Metanephros (tissue), 1 donor: Measurements from ENCODE around the gene IFNA2. TPM values are rescaled to one million over a fixed set of nuclear protein-coding genes. Genes with fewer than 3 reads are reported as not detected.

ENCODE experiments used
- total RNA-seq: library from RNA; depleted of rRNA; stranded (reverse); fragments of >200 nt; gene quantifications from one replicate; pipeline ENCODE4 v1.2.3, GENCODE V29; 2014

The IFNA2 gene
- not detected for total RNA-seq

DNA sequence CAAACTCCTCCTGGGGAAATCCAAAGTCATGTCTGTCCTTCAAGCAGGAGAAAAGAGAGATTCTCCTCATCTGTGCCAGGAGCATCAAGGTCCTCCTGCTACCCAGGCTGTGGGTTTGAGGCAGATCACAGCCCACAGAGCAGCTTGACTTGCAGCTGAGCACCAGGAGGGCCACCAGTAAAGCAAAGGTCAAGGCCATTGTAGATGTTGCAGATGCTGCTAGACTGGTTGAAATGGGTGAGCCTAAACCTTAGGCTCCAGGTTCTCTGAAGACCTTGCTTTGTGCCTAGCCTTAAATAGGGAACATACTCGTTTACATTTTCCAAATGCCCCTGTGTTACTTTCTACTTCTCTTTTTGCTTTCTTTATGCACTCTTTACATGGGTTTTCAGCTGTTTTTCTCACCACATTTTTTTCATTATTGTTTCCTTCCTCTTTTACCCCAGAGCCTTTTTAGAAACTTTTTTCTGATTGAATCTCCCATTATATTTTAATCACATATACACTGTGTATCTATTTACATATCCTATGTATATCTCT, at the start of gene IFNA2:
TSS of gene IFNA2 (minus strand) at position 268 of the 540 bp plus-strand sequence. CDS start at position 199, 69 bp downstream.

DNA sequence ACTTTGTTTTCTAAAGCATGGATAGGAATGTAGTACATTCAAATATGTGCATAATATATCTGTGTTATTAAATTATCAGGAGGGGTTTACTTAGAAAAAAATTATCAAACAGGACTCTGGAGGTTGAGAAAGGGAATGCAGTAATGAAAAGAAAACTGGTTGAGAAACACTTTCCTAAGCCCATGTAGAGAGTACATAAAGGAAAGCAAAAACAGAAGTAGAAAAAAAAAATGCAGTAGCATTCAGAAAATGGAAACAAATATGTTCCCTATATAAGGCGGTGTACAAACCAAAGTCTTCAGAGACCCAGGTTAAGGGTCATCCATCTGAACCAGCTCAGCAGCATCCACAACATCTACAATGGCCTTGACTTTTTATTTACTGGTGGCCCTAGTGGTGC, 23.6 kb upstream of the IFNA2 start, which contains the start of gene IFNA8:
TSS of gene IFNA8 (plus strand) at position 301 of the 400 bp plus-strand sequence. CDS start at position 361, 60 bp downstream.

DNA sequence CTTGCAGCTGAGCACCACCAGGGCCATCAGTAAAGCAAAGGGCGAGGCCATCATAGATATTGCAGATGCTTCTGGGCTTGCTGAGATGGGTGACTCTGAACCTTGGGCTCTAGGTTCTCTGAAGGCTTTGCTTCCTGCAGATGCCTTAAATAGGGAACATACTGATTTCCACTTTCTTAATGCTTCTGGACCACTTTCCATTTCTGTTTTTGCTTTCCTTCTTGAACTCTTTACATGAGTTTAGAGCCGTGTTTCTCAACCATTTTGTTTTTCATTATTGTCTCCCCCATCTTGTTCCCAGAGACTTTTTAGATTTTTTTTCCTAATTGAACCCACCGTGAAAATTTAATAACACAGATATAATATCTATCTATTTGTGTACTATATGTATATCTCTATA, 17.2 kb downstream of the IFNA2 start, which contains the start of gene IFNA13:
TSS of gene IFNA13 (minus strand) at position 101 of the 400 bp plus-strand sequence. CDS start at position 54, 47 bp downstream.

DNA sequence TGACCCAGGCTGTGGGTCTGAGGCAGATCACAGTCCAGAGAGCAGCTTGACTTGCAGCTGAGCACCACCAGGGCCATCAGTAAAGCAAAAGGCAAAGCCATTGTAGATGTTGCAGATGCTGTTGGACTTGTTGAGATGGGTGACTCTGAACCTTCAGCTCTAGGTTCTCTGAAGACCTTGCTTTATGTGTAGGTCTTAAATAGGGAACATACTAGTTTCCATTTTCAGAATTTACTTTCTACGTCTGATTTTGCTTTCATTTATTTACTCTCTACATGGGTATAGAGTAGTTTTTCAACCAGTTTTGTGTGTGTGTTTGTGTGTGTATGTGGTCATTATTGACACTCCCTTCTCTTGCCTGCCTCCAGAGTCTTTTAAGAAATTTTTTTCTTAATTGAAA, 34.4 kb downstream of the IFNA2 start, which contains the start of gene IFNA6:
TSS of gene IFNA6 (minus strand) at position 101 of the 400 bp plus-strand sequence. CDS start at position 101, 0 bp downstream.

DNA sequence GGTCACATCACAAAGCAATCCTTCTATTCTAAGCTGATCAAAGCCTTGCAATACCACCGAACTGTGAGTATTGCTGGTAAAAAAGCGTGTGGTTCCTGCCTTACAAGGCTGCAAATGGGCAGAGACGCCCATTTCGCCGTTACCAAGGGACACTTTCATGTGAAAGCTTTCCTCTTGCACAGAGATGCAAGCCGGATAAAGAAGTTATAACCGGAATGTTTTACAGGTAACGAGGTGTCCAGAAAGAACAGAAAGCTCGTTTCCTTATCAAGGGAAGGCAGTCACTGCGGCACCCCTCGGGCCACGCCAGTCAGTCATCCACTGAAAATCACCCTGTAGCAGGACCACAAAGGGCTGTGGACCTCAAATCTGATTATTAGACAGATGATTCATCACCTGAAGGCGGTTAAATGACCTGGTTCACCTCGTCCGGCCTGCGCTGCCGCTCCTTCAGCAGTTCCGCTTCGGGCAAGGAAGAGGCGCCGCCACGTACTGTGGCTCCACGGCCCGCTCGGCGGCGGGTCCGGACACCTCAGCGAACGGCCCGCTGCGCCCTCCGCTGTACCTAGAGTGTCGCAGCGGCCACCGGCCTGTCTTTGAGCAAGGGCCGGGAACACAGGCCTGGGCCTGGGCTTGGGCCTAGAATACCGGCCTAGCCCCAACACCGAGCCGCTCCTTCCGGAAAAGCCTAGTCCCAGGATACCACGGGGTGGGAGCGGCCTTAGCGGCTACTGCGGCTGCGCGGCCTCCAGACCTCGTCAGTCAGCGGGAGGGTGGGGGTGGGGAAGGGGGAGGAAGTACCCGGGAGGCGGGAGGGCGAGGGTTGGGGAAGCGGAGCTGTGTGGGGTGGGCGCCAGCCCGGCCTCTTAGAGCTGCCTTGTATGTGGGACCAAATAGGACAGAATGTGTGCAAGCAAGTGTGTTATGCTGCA, 50.2 kb downstream of the IFNA2 start, which contains the start of gene KLHL9:
TSS of gene KLHL9 (minus strand) at position 704 of the 932 bp plus-strand sequence. CDS start at position 159, 545 bp downstream.

Other genes starting within 250 kb of the IFNA2 start
- not detected for gene IFNW1, start 243.6 kb downstream of the IFNA2 start, total RNA-seq
- not detected for gene IFNA21, start 218.7 kb downstream of the IFNA2 start, total RNA-seq
- not detected for gene IFNA4, start 197.8 kb downstream of the IFNA2 start, total RNA-seq
- not detected for gene IFNA7, start 183.2 kb downstream of the IFNA2 start, total RNA-seq
- not detected for gene IFNA10, start 178.3 kb downstream of the IFNA2 start, total RNA-seq
- not detected for gene IFNA16, start 168.1 kb downstream of the IFNA2 start, total RNA-seq
- not detected for gene IFNA17, start 157.2 kb downstream of the IFNA2 start, total RNA-seq
- not detected for gene IFNA14, start 145.4 kb downstream of the IFNA2 start, total RNA-seq
- gene IFNA5, start 80.1 kb downstream of the IFNA2 start, total RNA-seq, result not detected
- 36.2 TPM for gene KLHL9, start 50.0 kb downstream of the IFNA2 start, total RNA-seq
- not detected for gene IFNA6, start 34.5 kb downstream of the IFNA2 start, total RNA-seq
- not detected for gene IFNA13, start 17.3 kb downstream of the IFNA2 start, total RNA-seq
- not detected for gene IFNA8, start 23.7 kb upstream of the IFNA2 start, total RNA-seq
- not detected for gene IFNA1, start 55.0 kb upstream of the IFNA2 start, total RNA-seq
- not detected for gene IFNE, start 96.9 kb upstream of the IFNA2 start, total RNA-seq